K562 (cell line): ENCODE measurements around the gene SENP7. TPM values are rescaled to one million over a fixed set of nuclear protein-coding genes. Genes with fewer than 3 reads are reported as not detected.

Source experiments
- ELF1 ChIP-seq: fragments of 200-800 bp; sonication (Bioruptor generic); IDR thresholded peaks from 2 replicates; pipeline ENCODE4 v1.6.1; 2016; ENCODE audit warnings: missing genetic modification characterization, missing compliant biosample characterization
- ELF4 ChIP-seq: fragments of 450-650 bp; formaldehyde crosslinking; IDR thresholded peaks from 2 replicates; pipeline ENCODE4 v1.4.0; 2022; ENCODE audit warnings: missing genetic modification characterization
- TAF1 ChIP-seq: IDR thresholded peaks from 2 replicates; pipeline ENCODE4 v1.6.1; 2011; ENCODE audit warnings: mild to moderate bottlenecking, low read length, moderate library complexity; ENCODE audit not compliant: insufficient read depth, control insufficient read depth, severe bottlenecking; ENCODE audit errors: extremely low read depth
- ZNF764 ChIP-seq: fragments of 250-450 bp; sonication (Bioruptor Pico); IDR thresholded peaks from 2 replicates; pipeline ENCODE4 v1.4.0; 2020; ENCODE audit warnings: low read depth, mild to moderate bottlenecking, moderate library complexity
- ZNF77 ChIP-seq: fragments of 250-450 bp; sonication (Bioruptor Pico); IDR thresholded peaks from 2 replicates; pipeline ENCODE4 v1.5.0; 2020
- polyA plus RNA-seq, 8 experiments: library from polyadenylated mRNA; depleted of rRNA in 4 of 8; stranded (reverse) in 5 of 8; unstranded in 3 of 8; fragments of >200 nt; fragmentation: Nextera tagmentation in 2 of 8; fragmentation: Illumina TruSeq in 1 of 8; extraction: Ambion mirVana in 2 of 8; extraction: Trizol in 1 of 8; gene quantifications; 2 replicates each; pipeline versions ENCODE4 v1.2.1 to v1.2.3, GENCODE V29; 2011 to 2014; ENCODE audit warnings: inconsistent platforms in 1 of 8, missing spikeins in 1 of 8
- total RNA-seq, 7 experiments: library from RNA; depleted of rRNA in 6 of 7; stranded (reverse); fragments of >200 nt in 6 of 7; fragmentation: Illumina TruSeq in 2 of 7; extraction: Trizol in 2 of 7; gene quantifications; 2 replicates each; pipeline versions ENCODE4 v1.2.1 to v1.2.3, GENCODE V29; 2011 to 2021; ENCODE audit warnings: low replicate concordance in 1 of 7
- TF ChIP-seq, protein P1 (sequence below): conservative IDR thresholded peaks from 2 replicates; pipeline ENCODE4 v1.6.1; 2011; ENCODE audit warnings: low read depth, mild to moderate bottlenecking, low read length; ENCODE audit not compliant: control insufficient read depth
- TF ChIP-seq, protein P2 (sequence below): sonication (generic); formaldehyde crosslinking; IDR thresholded peaks from 2 replicates; pipeline ENCODE4 v1.9.0; 2022; ENCODE audit warnings: mild to moderate bottlenecking, missing genetic modification reagents
- TF ChIP-seq, protein P3 (sequence below): fragments of 250-450 bp; sonication (Bioruptor Pico); IDR thresholded peaks from 2 replicates; pipeline ENCODE4 v1.8.0; 2022; ENCODE audit warnings: inconsistent platforms
- TF ChIP-seq, protein P4 (sequence below): fragments of 450-650 bp; conservative IDR thresholded peaks from 2 replicates; pipeline ENCODE4 v1.6.1; 2016; ENCODE audit warnings: missing genetic modification characterization, low read depth, mild to moderate bottlenecking, missing compliant biosample characterization, moderate library complexity

SENP7 gene
- total and polyA plus RNA-seq, 9 of the 15 experiments (the other 6 are each of a cell fraction or from before 2014, with no cell fraction given) = 4.1 to 21.9 (median 10.7) TPM

DNA sequence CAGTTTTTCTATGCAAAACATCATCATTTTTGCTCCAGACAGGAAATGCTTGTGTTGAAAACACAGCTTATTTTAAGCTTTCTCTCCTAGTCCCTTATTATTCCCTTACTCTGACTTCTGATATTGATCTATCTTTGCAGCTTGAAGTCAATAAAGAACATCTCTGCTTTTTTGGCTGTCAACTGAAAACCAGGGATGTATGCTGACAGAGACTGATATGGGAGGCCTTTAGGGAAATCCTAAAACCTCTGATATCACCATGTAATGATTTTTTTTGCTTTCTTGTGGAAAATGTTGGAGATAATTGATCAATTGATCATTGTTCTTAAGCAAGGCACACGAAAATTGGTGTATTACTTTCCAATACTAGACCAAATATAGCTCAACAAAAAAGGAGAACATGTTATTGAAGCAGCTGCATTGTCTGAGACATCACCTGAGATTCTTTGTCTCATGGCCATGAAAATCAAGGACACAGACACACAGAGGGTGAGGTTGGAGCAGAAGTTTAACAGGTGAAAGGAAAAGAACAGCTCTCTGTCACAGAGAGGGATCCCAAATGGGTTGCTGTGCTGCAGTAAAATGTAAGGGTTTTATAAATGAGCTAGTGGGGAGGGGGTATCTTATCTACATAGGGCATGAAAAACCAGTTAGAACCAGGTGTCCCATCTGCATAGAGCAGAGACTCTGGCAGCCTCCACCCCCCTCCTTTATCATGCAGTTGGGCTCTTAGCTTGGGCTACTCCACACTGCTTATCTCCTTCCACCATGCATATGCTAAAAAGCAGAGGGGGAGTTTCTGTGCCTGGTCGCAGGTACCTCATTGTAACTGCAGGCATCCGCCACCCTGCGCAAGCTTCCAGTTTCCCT is 17.0 kb upstream of the SENP7 start (continued):
- TF ChIP-seq ZNF764 = no peak
- TF ChIP-seq ELF1 (tag) = no peak
- TF ChIP-seq, protein P1, sequence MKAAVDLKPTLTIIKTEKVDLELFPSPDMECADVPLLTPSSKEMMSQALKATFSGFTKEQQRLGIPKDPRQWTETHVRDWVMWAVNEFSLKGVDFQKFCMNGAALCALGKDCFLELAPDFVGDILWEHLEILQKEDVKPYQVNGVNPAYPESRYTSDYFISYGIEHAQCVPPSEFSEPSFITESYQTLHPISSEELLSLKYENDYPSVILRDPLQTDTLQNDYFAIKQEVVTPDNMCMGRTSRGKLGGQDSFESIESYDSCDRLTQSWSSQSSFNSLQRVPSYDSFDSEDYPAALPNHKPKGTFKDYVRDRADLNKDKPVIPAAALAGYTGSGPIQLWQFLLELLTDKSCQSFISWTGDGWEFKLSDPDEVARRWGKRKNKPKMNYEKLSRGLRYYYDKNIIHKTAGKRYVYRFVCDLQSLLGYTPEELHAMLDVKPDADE = peak; percentile 55; the same call in 1 of the 2 replicates
- TF ChIP-seq, protein P2, sequence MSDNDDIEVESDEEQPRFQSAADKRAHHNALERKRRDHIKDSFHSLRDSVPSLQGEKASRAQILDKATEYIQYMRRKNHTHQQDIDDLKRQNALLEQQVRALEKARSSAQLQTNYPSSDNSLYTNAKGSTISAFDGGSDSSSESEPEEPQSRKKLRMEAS (CRISPR knock-in tag) = 0 out of 2 replicates have a peak, but pooled peaks have one; percentile 17
- TF ChIP-seq, protein P3, sequence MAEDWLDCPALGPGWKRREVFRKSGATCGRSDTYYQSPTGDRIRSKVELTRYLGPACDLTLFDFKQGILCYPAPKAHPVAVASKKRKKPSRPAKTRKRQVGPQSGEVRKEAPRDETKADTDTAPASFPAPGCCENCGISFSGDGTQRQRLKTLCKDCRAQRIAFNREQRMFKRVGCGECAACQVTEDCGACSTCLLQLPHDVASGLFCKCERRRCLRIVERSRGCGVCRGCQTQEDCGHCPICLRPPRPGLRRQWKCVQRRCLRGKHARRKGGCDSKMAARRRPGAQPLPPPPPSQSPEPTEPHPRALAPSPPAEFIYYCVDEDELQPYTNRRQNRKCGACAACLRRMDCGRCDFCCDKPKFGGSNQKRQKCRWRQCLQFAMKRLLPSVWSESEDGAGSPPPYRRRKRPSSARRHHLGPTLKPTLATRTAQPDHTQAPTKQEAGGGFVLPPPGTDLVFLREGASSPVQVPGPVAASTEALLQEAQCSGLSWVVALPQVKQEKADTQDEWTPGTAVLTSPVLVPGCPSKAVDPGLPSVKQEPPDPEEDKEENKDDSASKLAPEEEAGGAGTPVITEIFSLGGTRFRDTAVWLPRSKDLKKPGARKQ (CRISPR knock-in tag) = no peak
- peak; percentile 53 for TF ChIP-seq TAF1
- TF ChIP-seq ELF4 (CRISPR knock-in tag) = peak; percentile 31; the same call in 1 of the 2 replicates
- TF ChIP-seq ZNF77 (CRISPR knock-in tag) = no peak
- TF ChIP-seq, protein P4, sequence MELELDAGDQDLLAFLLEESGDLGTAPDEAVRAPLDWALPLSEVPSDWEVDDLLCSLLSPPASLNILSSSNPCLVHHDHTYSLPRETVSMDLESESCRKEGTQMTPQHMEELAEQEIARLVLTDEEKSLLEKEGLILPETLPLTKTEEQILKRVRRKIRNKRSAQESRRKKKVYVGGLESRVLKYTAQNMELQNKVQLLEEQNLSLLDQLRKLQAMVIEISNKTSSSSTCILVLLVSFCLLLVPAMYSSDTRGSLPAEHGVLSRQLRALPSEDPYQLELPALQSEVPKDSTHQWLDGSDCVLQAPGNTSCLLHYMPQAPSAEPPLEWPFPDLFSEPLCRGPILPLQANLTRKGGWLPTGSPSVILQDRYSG = no peak
